H1 (cell line): ENCODE measurements around the gene LRRC27. TPM values are rescaled to one million over a fixed set of nuclear protein-coding genes. Genes with fewer than 3 reads are reported as not detected.

ENCODE experiments used
- CHD7 ChIP-seq: fragments of 300-600 bp; sonication (generic); IDR thresholded peaks from 2 replicates; pipeline ENCODE4 v1.7.1; 2012; ENCODE audit warnings: low read length, moderate library complexity, mild to moderate bottlenecking, inconsistent platforms; ENCODE audit not compliant: insufficient replicate concordance
- EGR1 ChIP-seq: IDR thresholded peaks from 2 replicates; pipeline ENCODE4 v1.6.1; 2011; ENCODE audit warnings: low read depth, low read length, borderline replicate concordance
- polyA plus RNA-seq, 7 experiments: library from polyadenylated mRNA; depleted of rRNA in 3 of 7; stranded (reverse) in 5 of 7; unstranded in 2 of 7; fragments of >200 nt in 5 of 7; fragments of 200-250 nt in 2 of 7; gene quantifications; 1 replicate in 5 of 7; 2 replicates in 1 of 7; 4 replicates in 1 of 7; pipeline versions ENCODE4 v1.2.1 to v1.2.3, GENCODE V29; 2011 to 2013; ENCODE audit warnings: missing spikeins in 2 of 7, mixed read lengths in 2 of 7
- total RNA-seq: library from RNA; stranded (reverse); fragmentation: NEBNext Ultra II Directional; extraction: Animal tissue kit (Norgen Biotek cat#: 25700); gene quantifications from 2 replicates; pipeline ENCODE4 v1.2.1, GENCODE V29; 2021

Gene LRRC27
- total and polyA plus RNA-seq, 2 of the 8 experiments (the other 6 are each of a cell fraction or from before 2014, with no cell fraction given) = 1.2 to 3.8 TPM

- TF ChIP-seq CHD7 (no peak), EGR1 (no peak)
Observed at GRCh38 chr10:132403511-132404168, 71.6 kb downstream of the LRRC27 start (continued).
